Hepatocyte (in vitro differentiated cells): ENCODE results near the gene CARMIL1. TPM values are rescaled to one million over a fixed set of nuclear protein-coding genes. Genes with fewer than 3 reads are reported as not detected.

ENCODE experiments used
- DNase-seq: peaks from one replicate; pipeline ENCODE4 v3.0.0-alpha.2; 2016; ENCODE audit warnings: low spot score
- H2AFZ ChIP-seq: fragments of 200-600 bp; sonication (generic); 2 replicates; pipeline ENCODE4 v1.6.0; 2016; ENCODE audit warnings: antibody characterized with exemption, mild to moderate bottlenecking
- H3K27ac ChIP-seq: fragments of 200-600 bp; sonication (generic); 2 replicates; pipeline ENCODE4 v1.5.1; 2016; ENCODE audit warnings: mild to moderate bottlenecking
- H3K27me3 ChIP-seq: fragments of 200-600 bp; sonication (generic); 2 replicates; pipeline ENCODE4 v1.6.1; 2016
- H3K36me3 ChIP-seq: fragments of 200-600 bp; sonication (generic); replicated peaks from 2 replicates; pipeline ENCODE4 v1.5.1; 2016; ENCODE audit warnings: low read depth; ENCODE audit not compliant: insufficient read depth
- H3K4me1 ChIP-seq: fragments of 200-600 bp; sonication (generic); 2 replicates; pipeline ENCODE4 v1.5.1; 2016; ENCODE audit warnings: mild to moderate bottlenecking, moderate library complexity; ENCODE audit not compliant: insufficient read depth
- H3K4me2 ChIP-seq: fragments of 200-600 bp; sonication (generic); 2 replicates; pipeline ENCODE4 v1.6.0; 2016
- H3K4me3 ChIP-seq: fragments of 200-600 bp; sonication (generic); 2 replicates; pipeline ENCODE4 v1.5.1; 2016; ENCODE audit warnings: mild to moderate bottlenecking
- H3K79me2 ChIP-seq: fragments of 200-600 bp; sonication (generic); 2 replicates; pipeline ENCODE4 v1.6.0; 2017; ENCODE audit warnings: mild to moderate bottlenecking
- H3K9me2 ChIP-seq: fragments of 200-600 bp; sonication (generic); replicated peaks from 2 replicates; pipeline ENCODE4 v1.6.0; 2017; ENCODE audit warnings: mild to moderate bottlenecking; ENCODE audit not compliant: insufficient read depth
- H3K9me3 ChIP-seq: fragments of 200-600 bp; sonication (generic); 2 replicates; pipeline ENCODE4 v1.5.1; 2016; ENCODE audit warnings: low read depth, mild to moderate bottlenecking
- H4K20me1 ChIP-seq: fragments of 200-600 bp; sonication (generic); 2 replicates; pipeline ENCODE4 v1.6.0; 2016; ENCODE audit warnings: mild to moderate bottlenecking; ENCODE audit not compliant: insufficient read depth, poor library complexity, severe bottlenecking
- CTCF ChIP-seq: fragments of 200-600 bp; sonication (generic); IDR thresholded peaks from 2 replicates; pipeline ENCODE4 v1.5.1; 2016; ENCODE audit warnings: antibody characterized with exemption, mild to moderate bottlenecking; ENCODE audit not compliant: poor library complexity
- EZH2 ChIP-seq: fragments of 200-600 bp; sonication (generic); IDR thresholded peaks from 2 replicates; pipeline ENCODE4 v1.6.1; 2016; ENCODE audit warnings: antibody characterized with exemption, mild to moderate bottlenecking, borderline replicate concordance
- EZH2phosphoT487 ChIP-seq: fragments of 200-600 bp; sonication (generic); IDR thresholded peaks from one replicate; pipeline ENCODE4 v1.6.1; 2018; ENCODE audit warnings: antibody characterized with exemption, mild to moderate bottlenecking, low read depth, moderate library complexity; ENCODE audit not compliant: unreplicated experiment, severe bottlenecking
- WGBS: methylation state at CpG from one replicate; pipeline ENCODE4 v1.1.6; 2016; ENCODE audit warnings: low lambda C conversion rate; ENCODE audit errors: missing lambda C conversion rate; 5-methylcytosine and 5-hydroxymethylcytosine counted together
- polyA plus RNA-seq: library from polyadenylated mRNA; unstranded; fragments of >200 nt; fragmentation: Nextera tagmentation; extraction: Ambion mirVana; gene quantifications from 2 replicates; pipeline ENCODE4 v1.2.1, GENCODE V29; 2016
- total RNA-seq: library from RNA; depleted of rRNA; stranded (reverse); fragments of >200 nt; gene quantifications from 2 replicates; pipeline ENCODE4 v1.2.3, GENCODE V29; 2014

Gene CARMIL1
- total and polyA plus RNA-seq, 2 experiments from 2014 or later: 19.5 to 40.6 TPM

DNA sequence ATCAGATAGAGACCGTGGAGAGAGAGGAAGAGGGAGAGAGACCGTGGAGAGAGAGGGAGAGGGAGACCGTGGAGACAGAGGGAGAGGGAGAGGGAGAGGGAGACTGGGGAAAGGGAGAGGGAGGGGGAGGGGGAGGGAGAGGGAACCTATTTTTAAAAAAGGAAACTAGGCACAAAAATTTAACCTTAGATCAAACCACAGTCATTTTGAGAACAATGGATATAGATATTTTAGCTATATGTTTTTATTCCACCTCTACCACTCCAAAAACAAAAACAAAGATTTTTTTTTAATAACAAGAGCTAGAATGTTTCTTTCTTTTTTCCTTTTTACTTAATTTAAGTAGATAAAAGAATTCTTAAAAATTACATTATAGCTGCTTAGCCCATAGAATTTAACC is 307.8 kb downstream of the CARMIL1 start:
- Histone ChIP-seq H3K4me3 (no peak overlapping the region), H3K79me2 (no peaks in the 10 kb centered on the region), H3K9me2 (no peaks in the 10 kb centered on the region), H3K4me1 (peaks cover 3% of the 10 kb centered on the region), H4K20me1 (no peaks in the 10 kb centered on the region), H3K4me2 (no peak overlapping the region), H2AFZ (no peak overlapping the region), H3K27ac (no peak overlapping the region), H3K9me3 (no peaks in the 10 kb centered on the region), H3K36me3 (no peaks in the 10 kb centered on the region), H3K27me3 (no peaks in the 10 kb centered on the region)
- WGBS: 100% methylated on average over 1 of the region's 3 CpGs
- DNase-seq: no peak
- TF ChIP-seq CTCF (no peak), EZH2 (no peak), EZH2phosphoT487 (no peak)

DNA sequence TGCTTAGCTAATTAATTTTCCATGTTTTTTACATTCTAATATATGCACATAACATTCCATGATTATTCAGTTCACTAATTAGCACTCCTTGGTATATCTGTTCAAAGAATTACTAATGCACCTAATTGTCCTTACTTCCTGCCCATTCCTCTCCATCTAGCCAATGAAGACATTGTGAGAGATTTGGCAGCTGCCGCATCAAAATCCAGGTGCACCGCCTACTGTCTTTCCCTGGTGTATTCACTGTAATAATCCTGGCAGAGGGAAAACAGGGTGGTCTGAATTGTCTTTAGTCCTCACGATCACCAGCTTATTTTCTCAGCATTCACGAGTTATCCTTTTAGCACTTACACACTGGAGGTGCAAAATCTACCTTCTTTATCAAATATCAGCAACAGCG is 311.8 kb downstream of the CARMIL1 start:
- 89% methylated on average over 5 of the region's 5 CpGs for WGBS
- H3K36me3 ChIP-seq: no peaks in the 10 kb centered on the region

GRCh38 chr6:25596928-25597818 is 318.0 kb downstream of the CARMIL1 start:
- TF ChIP-seq EZH2phosphoT487 (no peak), EZH2 (no peak), CTCF (no peak)
- H3K79me2 ChIP-seq: no peaks in the 10 kb centered on the region
- H3K27me3 ChIP-seq: no peaks in the 10 kb centered on the region
- H3K36me3 ChIP-seq: no peaks in the 10 kb centered on the region
- no peak overlapping the region for H3K4me2 ChIP-seq
- H3K4me3 ChIP-seq: no peak overlapping the region
- H3K27ac ChIP-seq: no peak overlapping the region
- H3K9me3 ChIP-seq: no peaks in the 10 kb centered on the region
- 69% methylated on average over 2 of the region's 2 CpGs for WGBS
- no peak for DNase-seq
- no peak overlapping the region for H2AFZ ChIP-seq
- no peaks in the 10 kb centered on the region for H3K9me2 ChIP-seq
- H4K20me1 ChIP-seq: no peaks in the 10 kb centered on the region
- no peaks in the 10 kb centered on the region for H3K4me1 ChIP-seq

More for the DNA sequence above, 311.8 kb downstream of the CARMIL1 start:
- no peak overlapping the region for H2AFZ ChIP-seq
- no peaks in the 10 kb centered on the region for H3K27me3 ChIP-seq
- H3K27ac ChIP-seq: no peak overlapping the region
- no peaks in the 10 kb centered on the region for H3K9me2 ChIP-seq
- no peaks in the 10 kb centered on the region for H3K9me3 ChIP-seq
- DNase-seq: no peak
- no peak overlapping the region for H3K4me3 ChIP-seq
- no peak overlapping the region for H3K4me2 ChIP-seq
- no peaks in the 10 kb centered on the region for H3K4me1 ChIP-seq
- H4K20me1 ChIP-seq: no peaks in the 10 kb centered on the region
- no peaks in the 10 kb centered on the region for H3K79me2 ChIP-seq
- no peak for TF ChIP-seq CTCF
- no peak for TF ChIP-seq EZH2
- no peak for TF ChIP-seq EZH2phosphoT487
